ENCODE results near the gene MT1H. TPM values are rescaled to one million over a fixed set of nuclear protein-coding genes. Genes with fewer than 3 reads are reported as not detected.

MT1H gene
- total RNA-seq, 1 donor from 2014 or later: not detected

DNA sequence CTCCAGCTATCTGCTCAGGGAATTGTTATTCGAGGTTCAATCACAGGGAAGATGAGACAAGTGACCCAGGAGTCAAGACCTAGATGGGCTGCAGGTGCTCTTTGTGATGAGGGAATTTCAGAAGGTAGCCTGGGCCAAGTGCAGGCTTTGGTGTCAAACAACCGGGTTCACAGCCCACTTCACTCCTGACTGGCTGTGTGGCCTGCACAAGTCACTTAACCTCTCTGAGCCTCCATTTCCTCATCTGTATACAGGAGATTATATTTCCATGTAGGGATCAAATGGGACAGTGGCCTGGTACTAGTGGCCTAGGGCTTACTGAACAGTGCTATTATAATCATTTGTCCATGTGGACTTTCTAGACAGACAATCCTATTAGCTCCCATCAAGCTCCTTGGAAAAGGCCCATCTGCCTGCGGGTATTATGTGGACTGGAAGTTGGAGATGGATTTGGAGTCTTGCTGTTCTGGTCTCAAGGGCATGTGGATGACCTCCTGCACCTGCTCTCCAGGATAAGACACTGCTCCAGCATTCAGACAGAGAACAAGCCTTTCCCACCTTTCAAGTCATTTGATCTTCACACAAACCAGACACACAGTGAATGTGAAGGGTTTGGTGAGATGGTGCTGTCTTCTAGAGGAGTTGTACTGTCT lies 9.6 kb downstream of the MT1H start:
- intact Hi-C loops (cut with DNase I): no loop called here
- no peak for ATAC-seq (ENCODE audit: poor library complexity)
- no peak for DNase-seq

GRCh38 chr16:56679818-56680217 lies 10.2 kb downstream of the MT1H start:
- DNase-seq (no peak), ATAC-seq (ENCODE audit: poor library complexity) (peak; percentile 49)
- intact Hi-C loops (cut with DNase I): no loop called here

DNA sequence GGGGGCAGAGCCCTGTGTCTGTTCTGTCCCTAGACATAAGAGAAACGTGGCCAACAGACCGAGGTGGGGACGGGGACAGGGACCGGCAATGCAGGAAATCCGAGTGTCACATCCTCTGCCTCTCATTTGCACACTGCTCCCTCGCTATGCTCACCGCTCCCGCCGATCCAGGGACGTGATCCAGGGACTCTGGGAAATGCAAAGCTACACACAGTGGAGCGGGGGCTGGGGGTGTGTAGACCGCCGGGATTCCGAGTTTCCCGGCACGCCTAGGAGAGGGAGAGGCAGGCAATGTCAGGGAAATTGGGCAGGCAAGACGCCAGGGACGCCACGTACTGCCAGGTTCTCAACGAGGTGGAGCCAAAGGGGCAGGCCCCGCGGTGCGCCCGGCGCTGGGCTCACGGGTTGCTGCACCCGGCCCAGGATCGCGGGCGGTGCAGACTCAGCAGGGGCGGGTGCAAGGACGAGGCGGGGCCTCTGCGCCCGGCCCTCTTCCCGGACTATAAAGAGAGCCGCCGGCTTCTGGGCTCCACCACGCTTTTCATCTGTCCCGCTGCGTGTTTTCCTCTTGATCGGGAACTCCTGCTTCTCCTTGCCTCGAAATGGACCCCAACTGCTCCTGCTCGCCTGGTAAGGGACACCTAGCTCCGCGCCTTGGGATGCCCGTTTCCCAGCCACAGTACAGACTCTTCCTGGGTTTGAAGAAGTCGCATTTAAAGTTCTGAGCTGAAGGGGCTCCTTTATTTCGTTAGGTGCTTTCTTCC lies 12.5 kb downstream of the MT1H start, which contains the start of gene MT1X:
Gene MT1X (plus strand): TSS at position 532 of the 764 bp plus-strand sequence. CDS start 71 bp downstream, at position 603.
- peak; percentile 97 for DNase-seq
- intact Hi-C loops (cut with DNase I): loop anchor here (2.0 kb wide), 1 partner anchor 73 kb away; the partner anchor contains the start of gene MT2A
- peak; percentile 95 for ATAC-seq (ENCODE audit: poor library complexity)

DNA sequence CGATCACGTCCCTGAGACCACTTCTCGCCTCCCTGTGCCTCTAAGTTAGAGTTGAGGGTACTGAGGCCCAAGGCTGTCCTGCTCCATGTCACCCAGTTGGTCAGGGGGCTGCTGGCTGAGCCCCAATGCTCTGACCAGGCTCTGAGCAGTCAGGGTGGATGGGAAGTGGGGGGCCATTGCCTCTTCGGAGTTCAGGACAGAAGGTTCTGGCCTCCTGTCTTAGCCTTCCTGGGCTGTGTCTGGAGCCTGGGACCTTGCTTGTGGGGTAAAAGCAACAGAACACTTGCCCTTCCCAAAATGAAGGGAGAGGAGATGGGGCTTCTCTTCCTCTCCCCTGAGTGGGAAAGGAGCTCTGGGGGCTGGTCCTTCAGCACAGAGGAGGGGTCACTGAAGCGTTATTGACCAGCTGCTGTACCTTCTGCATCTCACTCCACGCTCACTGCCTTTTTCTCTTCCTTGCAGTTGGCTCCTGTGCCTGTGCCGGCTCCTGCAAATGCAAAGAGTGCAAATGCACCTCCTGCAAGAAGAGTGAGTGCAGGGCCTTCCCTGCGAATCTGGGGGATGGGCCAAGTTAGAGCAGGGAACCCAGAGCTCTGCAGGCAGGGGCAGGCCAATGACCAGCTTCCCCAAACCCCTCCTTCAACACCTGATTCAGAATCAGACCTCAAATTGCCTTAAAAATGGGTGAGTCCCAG lies 13.2 kb downstream of the MT1H start:
- intact Hi-C loops (cut with DNase I): loop anchor here (2.0 kb wide), 1 partner anchor 74 kb away; the partner anchor contains the start of gene MT2A
- no peak for ATAC-seq (ENCODE audit: poor library complexity)
- DNase-seq: no peak

DNA sequence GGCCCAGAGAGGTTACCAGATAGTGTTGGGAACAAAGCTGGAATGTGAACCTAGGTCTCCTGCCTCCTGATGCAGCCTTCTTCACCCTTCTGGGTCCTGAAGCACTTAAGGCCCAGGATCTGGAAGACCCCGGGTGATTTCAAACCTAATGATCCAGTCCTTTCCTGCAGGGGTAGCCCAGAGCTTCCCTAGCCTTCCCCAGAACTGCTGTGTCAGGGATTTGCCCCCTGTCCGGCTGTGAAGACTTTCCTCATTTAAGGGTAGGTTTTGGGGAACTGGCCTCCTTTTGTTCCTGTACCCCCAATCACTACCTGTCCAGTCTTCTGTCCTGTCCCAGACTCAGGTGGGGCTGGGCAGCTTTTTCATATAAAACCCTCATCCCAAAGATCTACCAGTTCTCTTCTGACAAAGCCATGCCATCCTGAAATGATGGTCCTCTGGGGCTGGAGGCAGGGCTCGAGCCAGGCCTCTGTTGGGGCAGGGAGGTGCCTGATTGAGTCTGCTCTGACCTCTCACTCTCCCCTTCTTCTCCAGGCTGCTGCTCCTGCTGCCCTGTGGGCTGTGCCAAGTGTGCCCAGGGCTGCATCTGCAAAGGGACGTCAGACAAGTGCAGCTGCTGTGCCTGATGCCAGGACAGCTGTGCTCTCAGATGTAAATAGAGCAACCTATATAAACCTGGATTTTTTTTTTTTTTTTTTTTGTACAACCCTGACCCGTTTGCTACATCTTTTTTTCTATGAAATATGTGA lies 14.0 kb downstream of the MT1H start:
- DNase-seq: no peak
- intact Hi-C loops (cut with DNase I): loop anchor here (2.0 kb wide), 1 partner anchor 75 kb away; the partner anchor contains the start of gene MT2A
- ATAC-seq (ENCODE audit: poor library complexity): no peak

DNA sequence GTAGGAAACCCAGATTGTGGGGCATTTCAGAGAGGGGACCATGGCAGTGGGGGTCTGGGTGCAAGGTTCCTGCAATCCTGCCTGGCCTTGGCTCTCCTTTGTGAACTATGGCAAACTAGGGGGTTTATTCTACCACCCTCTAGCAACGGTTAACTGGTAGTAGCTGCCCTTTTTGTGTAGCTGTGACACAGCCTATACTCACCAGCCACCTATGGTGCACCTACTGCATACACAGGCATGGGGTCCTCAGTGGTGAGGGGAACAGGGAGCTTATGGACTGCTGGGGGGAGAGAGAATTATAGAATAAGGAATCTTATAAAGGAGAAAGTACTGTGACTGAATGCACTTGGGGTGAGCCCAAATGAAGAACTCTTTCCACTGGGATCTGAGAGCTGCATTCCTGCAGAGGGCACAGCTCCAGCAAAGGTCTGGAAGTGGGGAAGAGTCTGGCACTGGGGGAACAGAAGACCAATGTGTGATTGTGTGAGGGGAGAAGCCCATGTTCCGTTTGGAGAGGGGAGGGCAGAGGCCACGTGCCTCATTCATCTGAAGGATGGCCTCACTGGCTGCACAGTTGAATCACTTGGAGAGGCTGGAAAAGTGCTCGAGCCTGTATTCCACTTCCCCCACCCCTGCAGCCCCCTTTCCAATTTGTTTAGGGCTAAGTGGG lies 14.8 kb downstream of the MT1H start:
- ATAC-seq (ENCODE audit: poor library complexity): no peak

GRCh38 chr16:56684926-56685590 lies 15.4 kb downstream of the MT1H start:
- intact Hi-C loops (cut with DNase I): no loop called here
- no peak for DNase-seq
- peak; percentile 2 for ATAC-seq (ENCODE audit: poor library complexity)

More for the DNA sequence above, 14.8 kb downstream of the MT1H start:
- intact Hi-C loops (cut with DNase I): no loop called here
- no peak for DNase-seq

DNA sequence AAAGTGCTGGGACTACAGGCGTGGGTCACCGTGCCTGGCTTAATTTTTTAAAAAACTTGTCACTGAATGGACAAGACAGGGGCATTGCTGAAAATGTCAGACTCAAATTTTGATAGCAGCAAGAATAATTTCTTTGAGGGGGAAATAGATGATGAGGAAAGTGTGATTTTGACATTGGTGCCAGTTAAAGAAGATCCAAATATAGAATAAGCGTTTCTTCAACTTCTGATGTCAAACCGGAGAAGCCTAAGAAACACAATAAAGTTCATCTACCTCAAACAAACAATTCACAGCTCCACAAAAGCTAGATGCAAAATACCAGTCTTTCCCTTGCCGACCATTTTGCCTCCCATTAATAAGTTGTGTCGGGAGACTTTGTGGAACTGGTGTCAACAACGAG lies 17.1 kb downstream of the MT1H start:
- intact Hi-C loops (cut with DNase I): no loop called here
- ATAC-seq (ENCODE audit: poor library complexity): no peak
- DNase-seq: no peak

GRCh38 chr16:56688762-56689161 lies 19.1 kb downstream of the MT1H start:
- intact Hi-C loops (cut with DNase I): no loop called here
- ATAC-seq (ENCODE audit: poor library complexity) (no peak), DNase-seq (no peak)

- DNase-seq (no peak), ATAC-seq (ENCODE audit: poor library complexity) (no peak)
- intact Hi-C loops (cut with DNase I): no loop called here
Observed at GRCh38 chr16:56689171-56689570, 19.6 kb downstream of the MT1H start.

DNA sequence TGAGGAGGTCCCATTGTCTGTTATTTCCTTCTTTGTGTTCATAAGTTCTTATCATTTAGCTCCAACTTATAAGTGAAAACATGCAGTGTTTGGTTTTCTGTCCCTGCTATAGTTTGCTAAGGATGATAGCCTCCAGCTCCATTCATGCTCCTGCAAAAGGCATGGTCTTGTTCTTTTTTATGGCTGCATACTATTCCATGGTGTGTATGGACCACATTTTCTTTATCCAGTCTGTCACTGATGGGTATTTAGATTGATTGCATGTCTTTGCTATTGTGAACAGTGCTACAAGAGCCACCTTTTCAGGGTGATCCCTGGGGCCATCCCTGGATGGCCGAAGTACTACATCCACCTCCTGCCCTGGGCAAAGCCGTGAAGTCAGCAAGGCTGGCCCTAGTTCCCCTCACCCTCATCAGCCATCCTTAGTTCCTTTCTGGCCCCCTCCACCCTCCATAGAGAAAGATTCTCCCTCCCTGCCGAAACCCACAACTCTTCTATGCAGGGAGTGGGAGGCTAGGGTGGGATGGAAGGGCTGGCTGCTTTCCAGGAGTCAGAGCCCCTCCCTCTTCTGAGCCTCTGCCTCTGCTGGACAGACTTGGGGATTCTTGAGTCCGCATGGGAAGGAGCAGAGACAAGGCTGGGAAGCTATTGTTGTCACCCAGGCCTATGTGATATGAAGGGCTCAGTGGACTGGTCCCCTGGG lies 21.0 kb downstream of the MT1H start:
- intact Hi-C loops (cut with DNase I): no loop called here
- ATAC-seq (ENCODE audit: poor library complexity): no peak

DNA sequence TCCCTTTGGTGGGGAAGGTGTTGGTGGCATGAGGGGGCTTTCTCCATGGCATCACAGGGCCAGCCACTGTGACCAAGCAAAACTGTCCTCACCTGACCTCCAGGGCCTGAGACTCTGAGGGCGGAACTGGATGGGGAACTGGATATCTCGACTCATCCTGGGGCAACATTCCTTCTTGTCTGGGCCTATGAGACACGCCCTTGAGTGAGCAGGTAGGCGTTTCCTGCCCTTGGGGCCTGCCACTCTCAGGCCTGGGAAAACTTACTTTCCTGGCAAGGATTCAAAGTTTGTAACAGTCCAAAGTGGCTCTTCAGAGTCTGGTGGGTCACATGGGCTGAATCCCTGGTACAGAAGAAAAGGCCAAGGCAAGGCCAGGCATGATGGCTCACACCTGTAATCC lies 22.3 kb downstream of the MT1H start:
- peak; percentile 91 for ATAC-seq (ENCODE audit: poor library complexity)
- intact Hi-C loops (cut with DNase I): no loop called here
- no peak for DNase-seq

More for the DNA sequence above, 21.0 kb downstream of the MT1H start:
- DNase-seq: no peak

- intact Hi-C loops (cut with DNase I): no loop called here
- no peak for DNase-seq
- no peak for ATAC-seq (ENCODE audit: poor library complexity)
Observed at GRCh38 chr16:56695246-56695645, 25.6 kb downstream of the MT1H start.

- ATAC-seq (ENCODE audit: poor library complexity): no peak
- intact Hi-C loops (cut with DNase I): no loop called here
Observed at GRCh38 chr16:56697456-56698155, 28.0 kb downstream of the MT1H start.

DNA sequence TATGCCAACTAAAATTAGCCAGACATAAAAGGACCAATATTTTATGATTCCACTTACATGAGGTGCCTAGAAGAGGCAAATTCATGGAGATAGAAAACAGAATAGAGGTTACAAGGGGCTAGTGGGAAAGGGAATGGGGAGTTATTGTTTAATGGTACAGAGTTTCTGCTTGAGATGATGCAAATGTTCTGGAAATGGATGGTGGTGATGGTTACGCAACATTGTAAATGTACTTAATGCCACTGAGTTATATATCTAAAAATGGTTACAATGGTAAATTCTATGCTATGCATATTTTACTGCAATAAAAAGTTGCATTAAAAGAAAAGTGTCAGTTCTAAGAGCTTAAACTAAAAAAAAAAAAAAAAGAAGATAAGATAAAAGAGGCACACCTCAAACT lies 30.6 kb downstream of the MT1H start:
- intact Hi-C loops (cut with DNase I): loop anchor here (2.0 to 5.0 kb wide), 3 partner anchors 98 to 188 kb away; no protein-coding TSS in a partner anchor
- ATAC-seq (ENCODE audit: poor library complexity) (no peak), DNase-seq (no peak)

More at GRCh38 chr16:56697456-56698155, 28.0 kb downstream of the MT1H start:
- DNase-seq: no peak

GRCh38 chr16:56700631-56701030 lies 31.0 kb downstream of the MT1H start:
- ATAC-seq (ENCODE audit: poor library complexity) (no peak), DNase-seq (no peak)
- intact Hi-C loops (cut with DNase I): loop anchor here (2.0 to 5.0 kb wide), 3 partner anchors 98 to 188 kb away; no protein-coding TSS in a partner anchor

All from Right ventricle myocardium superior (tissue), 1 donor.